Nucleus accumbens (tissue), 56 donors: ENCODE data around the gene KMO.
A peak's percentile ranks its signal among the peaks of the same experiment; 100 is the strongest.

Experiments used
- DNase-seq, 56 donors: peaks; one replicate each; lab custom pipeline; 2025; lab: John Stamatoyannopoulos, UW

Gene KMO

DNA sequence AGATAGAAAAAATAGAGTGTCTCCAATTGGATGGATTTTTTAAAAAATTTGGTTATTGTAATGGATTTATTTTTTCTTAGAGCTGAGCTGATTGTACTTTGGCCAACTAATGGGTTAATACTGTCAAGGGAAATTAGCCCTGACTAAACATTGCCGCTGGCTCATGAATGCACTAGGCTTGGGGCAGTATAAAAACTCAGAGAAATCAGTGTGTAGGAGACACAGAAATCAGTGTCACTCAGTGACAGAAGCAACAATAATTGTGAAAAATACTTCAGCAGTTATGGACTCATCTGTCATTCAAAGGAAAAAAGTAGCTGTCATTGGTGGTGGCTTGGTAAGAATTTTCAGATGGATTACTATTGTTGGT lies at the start of gene KMO:
KMO (plus strand) TSS at position 217 of the 370 bp plus-strand sequence; CDS start at position 284, 67 bp downstream.
- no peak for DNase-seq

DNA sequence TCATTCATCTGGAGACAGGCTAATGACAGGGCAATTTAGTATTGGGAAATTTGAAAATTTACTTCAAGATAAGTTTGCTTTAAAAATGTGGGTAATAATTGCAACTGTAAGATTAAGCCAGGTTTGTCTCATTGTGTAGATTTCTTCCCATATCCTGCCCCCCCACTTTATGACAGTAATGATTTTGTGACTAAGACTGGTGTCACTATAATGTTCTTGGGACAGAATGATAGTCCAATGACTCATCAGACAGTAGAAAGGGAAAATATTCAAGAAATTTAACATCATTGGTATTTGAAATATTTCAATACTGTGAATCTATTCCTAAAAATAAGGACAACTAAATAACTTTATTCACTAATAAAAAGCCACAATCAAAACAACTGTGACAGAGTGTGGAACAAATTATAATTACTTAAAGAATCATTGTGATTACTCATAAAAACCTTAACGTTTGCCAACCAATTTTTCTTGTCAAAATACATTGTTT lies 49.4 kb upstream of the KMO start:
- DNase-seq: peak in 1 of 56 donors; percentile 8

DNA sequence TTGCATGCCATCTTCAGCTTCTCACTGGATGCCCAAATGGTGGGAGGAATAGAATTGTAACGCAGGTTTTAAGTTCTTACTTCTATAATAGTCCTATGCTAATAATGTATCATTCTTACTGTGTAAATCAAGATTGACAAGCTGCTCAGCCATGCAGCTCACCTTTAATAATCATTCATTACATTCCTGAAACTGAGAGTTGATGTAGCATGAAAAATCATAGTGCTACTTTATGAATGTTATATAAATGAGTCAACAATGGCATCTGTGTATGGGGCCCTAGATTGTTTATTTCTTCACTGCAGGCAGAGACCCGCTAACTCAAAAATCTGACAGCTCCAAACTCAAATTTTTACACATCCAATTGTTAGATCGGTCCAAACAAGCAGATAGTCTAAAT lies 47.0 kb upstream of the KMO start:
- no peak for DNase-seq

DNA sequence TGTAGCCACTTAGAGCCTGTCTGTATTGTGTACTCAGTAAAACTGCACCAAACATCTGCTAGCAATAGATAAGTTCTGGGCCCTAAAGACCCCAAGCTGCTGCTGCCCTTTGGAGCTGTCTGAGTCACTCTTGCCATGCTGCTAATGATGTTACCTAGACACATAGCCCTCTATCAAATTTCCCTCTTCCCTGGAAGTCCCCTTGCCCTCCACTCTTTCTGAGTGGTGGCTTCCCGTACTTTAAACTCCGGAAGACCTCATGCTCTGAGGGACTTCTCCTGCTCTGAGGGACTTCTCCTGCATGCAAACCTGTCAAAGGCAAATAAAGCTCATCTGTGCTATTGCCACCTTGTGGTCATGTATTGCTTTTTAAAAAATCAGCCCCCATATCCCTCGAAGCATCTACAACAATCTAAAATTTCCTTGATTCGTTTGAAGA lies 46.6 kb upstream of the KMO start:
- no peak for DNase-seq

DNA sequence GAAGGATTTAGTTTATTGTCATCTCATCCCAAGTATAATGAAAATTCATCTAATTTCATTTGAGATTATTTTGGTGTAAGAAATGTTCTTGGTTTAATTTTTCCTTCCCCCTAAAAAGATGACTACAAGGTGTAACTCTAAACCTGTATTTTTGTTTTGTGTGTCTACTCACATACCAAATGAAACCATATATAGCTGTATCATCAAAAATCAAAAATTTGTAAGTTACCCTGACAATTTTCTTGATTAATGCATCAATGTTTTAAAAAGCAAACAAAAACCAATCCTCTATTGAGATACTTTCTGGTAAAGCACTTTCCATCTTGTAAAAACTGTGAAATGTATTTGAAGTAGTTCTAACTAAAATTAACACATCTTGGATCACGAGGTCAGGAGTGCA lies 43.4 kb upstream of the KMO start:
- no peak for DNase-seq

DNA sequence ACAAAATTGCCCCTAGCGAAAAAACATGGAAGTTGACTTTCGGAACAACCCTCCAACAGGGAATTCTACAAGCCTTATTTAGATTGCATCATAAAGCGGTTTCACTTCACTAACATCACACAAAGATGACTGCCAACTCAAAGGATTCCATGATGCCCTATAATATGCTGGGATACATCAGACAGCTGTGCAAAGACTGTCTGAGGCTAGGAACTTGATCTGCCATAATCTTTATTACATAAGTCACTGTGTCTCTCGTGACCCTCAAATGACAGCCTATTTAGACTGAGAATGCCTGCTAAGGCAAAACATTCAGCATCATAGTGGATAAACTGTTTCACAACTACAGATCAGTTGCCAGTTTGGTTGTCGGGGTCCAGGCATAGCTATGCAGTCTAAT lies 36.4 kb upstream of the KMO start:
- DNase-seq: no peak

DNA sequence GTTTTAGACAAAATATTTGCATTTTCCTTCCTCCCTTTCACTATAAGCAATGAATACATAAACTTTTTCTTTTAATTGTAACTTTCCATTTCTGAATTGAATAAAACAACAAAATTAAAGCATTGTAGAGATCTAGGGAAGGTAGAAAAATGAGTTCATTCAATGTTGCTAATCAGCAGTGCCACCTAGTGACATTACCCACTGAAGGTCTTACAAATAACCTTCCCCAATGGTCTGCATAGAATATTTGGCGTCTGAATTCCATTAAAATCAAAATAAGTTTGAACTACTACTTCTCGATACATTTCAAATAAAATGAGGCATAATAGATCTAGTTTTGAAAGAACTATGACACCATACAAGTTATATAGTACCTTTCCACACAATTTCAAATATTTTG lies 32.3 kb upstream of the KMO start:
- DNase-seq: peak in 2 of 56 donors; percentile 8 to 15

DNA sequence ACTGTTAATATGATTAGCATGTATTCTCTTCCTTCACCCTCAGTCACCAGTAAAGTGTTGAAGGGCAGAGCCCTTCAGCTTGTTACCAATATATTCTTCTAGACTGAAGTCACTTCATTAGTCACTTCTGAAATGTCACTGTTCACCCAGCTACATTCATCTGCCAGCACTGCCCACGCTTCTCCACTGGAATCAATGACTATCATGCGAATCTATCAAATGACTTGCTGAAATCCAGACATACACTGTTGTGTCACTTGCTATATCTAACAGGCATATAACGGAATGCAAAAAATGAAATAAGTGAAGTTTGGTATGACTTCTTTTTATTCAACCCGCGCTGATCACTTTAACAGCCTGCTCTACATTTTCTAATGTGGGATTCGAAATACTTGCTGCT lies 28.7 kb upstream of the KMO start:
- peak in 8 of 56 donors; percentile 4 to 56 (median 26) for DNase-seq

DNA sequence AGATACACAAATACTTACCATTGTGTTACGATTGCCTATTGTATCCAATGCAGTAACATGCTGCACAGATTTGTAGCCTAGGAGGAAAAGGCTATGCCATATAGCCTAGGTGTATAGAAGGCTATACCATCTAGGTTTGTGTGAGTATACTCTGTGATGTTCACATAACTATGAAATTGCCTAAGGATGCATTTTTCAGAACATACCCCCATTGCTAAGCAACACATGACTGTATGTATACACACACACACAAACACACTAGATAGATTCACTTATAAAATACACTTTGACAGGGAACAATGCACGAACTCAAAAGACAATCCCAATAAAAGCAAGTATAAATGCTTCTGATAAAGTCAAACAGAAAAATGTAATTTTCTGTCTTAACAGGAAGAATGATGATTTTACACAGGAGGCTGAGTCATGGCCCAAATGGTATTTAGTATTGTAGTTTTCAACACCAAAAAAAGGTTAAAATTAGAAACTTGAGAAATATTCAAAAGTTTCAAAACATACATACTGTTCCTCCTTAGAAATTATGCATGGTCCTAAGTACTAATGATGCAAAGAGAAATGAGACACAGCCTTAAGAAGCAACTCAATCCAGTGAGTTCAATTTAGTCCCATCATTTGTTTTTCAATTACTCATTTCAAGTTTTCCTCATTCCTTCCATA lies 24.9 kb upstream of the KMO start:
- no peak for DNase-seq

DNA sequence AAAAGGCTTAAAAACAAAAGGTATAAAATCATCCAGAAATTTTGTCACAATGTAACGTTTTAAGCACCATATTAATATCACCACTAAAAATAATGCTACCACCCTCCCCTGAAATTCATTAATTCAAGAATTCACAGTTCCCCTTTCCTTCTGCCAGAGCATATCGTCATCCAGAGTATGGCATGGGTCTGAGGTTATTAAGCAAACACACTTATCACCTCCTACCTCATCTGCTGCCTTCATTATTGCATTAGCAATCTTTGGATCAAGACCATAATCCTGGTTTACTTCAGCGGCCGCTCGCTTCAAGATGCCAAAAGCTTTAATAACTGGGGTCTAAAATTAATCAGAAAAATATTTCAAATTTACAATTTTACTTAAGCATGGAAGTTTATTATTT lies 18.8 kb upstream of the KMO start:
- no peak for DNase-seq

DNA sequence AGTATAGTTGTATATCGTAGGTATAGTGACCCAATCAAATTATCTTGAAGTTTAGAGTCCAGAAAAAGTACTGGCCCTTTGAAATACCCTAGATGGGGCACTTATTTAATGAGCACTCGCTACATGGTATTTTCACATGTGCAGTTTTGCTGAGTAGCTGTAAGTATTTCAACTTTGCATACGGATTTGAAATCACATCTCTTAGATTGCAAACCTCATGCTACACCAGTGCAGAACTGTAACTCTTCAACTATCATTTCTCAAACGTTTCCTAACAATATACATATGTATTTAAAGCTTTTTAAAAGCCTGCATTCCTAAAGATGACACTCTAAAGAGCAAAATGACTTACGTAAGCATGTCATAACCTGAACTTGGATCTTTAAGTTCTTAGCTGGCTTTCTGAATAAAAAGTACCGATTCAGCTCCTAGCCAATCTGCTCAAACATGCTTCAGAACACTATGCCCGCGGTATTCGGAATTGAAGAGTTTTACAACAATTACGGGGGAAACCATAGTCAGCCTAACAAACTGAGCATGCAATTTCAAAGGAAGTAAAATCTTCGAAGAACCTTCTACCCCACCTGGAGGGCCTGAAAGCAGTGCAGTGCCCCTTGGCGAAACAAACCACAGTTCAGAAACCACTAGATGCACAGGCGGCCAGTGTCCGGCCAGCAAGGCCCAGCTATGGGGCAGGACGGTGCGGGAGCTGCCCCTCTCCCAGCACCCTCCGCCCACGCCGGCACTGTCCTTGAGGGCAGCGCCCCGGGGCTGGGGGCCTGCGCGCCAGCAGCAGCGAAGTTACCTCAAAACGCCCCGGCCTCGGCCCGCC lies 13.5 kb upstream of the KMO start:
- peak in 20 of 56 donors; percentile 8 to 52 (median 34) for DNase-seq

DNA sequence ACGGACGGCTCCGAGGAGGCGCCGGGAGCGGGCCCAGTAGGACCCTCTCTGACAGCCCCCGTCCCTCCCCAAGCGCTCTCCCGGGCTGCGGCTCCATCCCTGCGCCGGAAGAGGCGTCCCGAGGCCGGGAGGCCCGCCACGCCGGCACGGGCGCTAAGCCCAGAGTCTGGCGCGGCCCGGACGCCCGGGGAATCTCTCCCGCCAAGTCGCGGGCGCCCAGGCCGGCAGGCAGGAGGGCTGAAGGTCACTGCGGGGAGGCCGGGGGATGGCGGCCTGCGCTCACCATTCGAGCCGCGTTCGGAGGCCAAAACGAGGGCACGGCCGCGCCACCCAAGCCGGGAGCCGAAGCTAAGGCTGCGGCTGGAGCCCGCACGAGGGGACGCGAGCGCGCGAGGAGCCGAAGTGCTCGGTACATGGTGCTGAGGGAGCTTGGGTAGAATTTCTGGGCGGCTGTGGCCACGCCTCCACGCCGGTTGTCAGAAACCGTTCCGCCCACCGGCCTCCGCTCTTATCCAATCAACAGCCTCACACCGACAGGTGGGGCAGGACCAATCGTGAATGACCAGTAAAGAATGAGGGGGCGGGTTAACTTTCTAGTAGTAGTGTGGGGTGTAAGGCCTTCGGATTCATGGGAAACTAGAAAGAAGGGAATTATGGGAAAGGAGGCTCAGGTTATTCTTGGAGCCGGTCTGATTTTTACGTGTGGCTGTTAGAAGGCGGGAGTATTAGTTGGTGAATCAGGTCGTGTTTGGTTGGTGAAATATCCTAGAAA lies 12.7 kb upstream of the KMO start, which contains the start of gene FH:
FH (minus strand) TSS at position 448 of the 772 bp plus-strand sequence; CDS start at position 415, 33 bp downstream.
- peak; percentile 70 to 99 (median 95) for DNase-seq

DNA sequence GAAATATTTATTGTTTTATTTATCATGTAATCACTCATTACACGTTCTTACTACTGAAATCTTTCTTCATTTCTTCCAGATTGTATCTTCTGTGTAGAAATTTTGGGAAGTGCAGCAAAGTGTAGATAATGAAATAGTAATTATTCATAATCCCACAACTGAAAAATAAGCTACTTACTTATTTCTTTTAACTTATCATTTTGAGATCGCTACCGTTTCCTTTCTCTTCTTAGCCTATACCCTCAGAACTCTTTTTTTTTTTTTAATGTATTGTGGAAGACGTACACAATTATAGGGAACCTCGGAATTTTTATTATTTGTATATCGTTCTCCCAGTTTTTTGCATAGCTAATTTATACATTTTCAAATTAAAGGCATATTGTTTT lies 12.1 kb upstream of the KMO start:
- no peak for DNase-seq

DNA sequence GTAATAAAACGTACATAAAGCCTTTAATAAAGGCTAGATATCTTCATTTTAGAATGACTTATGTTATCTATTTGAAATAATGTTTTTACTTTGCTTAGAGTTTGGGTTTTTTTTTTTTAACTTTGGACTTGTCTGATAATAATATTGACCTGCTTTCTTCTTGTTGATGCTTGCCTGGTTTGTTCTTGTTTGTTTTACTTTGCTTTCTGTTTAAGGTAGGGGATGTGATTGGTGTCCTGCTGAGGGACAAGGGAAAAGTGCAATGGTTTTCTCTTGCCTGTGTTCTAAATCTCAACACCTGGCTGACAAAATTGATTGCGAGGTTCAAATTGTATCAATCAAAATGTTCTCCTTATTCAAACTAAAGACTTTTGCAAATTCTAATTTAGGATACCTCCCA lies 10.5 kb upstream of the KMO start:
- DNase-seq: no peak

DNA sequence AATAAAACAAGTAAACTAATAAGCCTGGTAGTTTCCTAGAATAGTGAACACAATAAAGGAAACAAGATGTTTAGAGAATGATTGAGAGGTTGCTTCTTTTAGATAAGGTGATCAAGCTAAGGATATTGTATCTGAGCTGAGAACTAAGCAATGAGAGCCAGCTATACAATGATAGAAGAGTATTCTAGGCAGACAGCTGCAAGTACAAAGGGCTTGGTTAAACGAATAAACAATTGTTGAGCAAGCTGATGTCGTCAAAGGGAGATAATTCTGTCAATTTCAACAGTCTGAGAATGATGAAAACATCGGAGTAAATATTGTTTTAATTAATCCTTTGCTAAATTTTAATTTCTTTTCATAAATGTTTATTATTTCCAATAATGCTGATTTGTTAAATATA lies 7.2 kb upstream of the KMO start:
- DNase-seq: no peak

DNA sequence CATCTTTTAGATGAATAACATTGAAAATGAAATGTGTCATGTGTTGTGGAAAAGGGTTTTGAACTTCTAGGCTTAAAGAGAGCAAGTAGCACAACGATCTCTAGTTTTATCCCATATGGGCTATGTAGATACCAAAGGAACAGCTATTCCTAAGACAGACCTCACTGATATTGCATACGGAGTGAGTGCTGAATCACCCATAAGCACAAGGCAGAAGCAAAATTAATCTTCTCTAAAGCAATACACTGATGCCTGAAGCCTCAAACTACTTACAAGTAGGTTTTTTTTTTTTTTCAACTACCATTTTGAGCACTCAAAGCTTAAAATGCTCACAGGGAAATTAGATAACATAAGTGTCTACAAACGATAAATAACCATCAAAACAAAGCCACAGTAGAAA lies 5.0 kb upstream of the KMO start:
- no peak for DNase-seq

DNA sequence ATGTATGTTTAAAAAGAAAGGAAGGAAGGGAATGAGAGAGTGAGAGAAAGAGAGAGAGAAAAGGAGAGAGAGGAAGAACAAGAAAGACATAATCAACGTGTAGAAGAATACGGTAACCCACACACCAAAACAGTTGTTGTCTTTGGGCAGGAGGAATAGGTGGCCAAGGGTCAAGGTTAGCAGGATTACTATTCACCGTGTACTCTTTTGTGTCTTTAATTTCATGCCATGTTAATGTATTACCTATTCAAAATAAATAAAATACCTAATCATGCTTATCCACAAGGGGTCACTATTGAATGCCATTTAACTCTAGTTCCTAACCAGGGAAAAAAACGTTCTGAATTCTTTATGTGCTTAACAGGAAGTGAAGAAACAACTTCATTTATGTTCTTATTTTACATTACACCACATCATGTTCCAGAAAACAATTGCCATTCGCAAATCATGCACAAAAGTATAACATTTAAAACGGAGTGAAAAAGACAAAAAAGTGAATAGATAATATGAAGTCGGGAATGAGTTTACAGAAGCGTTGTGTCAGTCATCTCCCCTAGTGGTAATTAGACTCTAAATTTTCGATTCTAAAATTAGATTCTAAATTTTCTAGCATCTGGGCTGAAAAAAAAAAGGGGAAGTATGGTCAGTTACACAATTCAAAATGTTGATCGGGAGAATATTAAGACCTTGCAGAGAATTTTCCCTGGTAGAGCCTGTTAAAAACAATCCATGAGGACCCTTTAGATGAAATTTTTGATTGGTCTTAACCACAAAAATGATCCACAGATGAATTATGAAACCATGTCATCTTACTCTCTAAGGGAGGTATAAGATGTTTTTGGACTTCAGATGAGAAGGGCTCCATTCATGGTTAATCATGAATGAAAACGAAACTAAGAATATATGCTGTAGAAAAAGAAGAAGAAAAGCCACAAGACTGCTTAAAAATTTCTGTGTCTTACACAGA lies 700 bp upstream of the KMO start:
- DNase-seq: no peak

DNA sequence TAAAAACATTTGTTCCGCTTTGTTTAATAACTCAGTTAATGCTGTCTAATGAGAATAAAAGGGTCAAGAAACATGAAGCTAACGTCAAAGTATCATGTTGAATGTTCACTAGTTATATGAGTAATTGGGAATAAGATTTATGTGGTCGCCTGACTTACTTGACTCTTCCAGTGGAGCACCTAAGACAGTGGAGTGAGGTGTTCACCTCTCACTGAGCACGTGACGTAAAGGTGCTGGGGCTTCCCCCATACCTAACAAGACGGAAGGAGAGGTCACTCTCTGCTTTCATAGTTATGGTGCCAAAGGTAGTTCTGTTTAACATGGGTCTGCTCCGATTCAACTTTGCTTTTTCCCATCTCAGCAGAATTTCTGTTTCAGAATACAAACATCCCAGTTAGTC lies 686 bp downstream of the KMO start:
- DNase-seq: no peak

DNA sequence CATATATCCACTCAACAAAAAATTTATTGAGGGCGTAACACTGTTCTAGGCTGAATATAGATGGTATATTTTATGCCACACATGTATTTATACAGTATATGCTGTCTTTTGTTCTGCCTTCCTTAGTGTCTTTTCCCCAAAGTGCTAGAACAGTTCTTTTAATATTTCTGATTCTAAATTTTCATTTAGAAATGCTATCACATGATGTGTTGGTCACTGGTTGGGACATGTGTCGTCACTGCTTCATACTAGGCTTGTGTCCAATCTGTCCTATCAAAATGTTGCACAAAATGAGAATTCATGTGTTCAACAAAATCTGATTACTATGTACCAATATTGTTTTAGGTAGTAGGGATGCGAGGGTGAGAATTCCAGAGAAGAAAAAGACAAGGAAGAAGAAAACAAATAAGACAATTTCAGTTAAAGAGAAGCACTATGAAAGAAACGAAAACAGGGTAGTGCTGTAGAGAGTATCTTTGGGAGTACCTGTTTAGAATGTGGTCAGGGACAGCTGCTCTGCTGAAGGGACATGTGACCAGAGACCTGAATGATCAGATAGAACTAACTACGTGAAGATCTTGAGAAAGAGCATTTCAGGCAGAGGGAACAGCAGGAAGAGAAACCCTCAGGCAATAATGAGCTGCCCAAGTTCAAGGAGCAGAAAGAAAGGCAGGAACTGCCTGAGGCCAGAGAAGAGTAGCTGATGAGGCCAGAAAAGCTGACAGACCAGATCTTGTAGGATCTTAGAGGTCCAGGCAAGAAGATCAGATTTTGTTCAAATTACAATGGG lies 1.3 kb downstream of the KMO start:
- DNase-seq: no peak
